K562 (cell line): ENCODE results near the gene FATE1. TPM values are rescaled to one million over a fixed set of nuclear protein-coding genes. Genes with fewer than 3 reads are reported as not detected.

Experiments
- ATAC-seq: fragments of 200-7000 bp; cut with Tn5 transposase; 3 replicates; pipeline ENCODE4 v1.9.1; 2020; ENCODE audit warnings: moderate library complexity
- BruUV-seq: library from RNA; stranded (reverse); fragments of 400-500 nt; replicated peaks from 2 replicates; lab custom pipeline; 2021; lab: Mats Ljungman, UMichigan
- CTCF ChIA-PET: fragments of 300-600 bp; formaldehyde crosslinking; extraction: SDS; loops from one replicate; lab custom pipeline; 2021; ENCODE audit warnings: low intra/inter-chr PET ratio; lab: Yijun Ruan, JAX
- POLR2A ChIA-PET: fragments of 300-600, 350-650 bp; sonication (Branson Sonifier 250); formaldehyde crosslinking; extraction: SDS; loops from one replicate; lab custom pipeline; 2021; ENCODE audit warnings: antibody characterized with exemption, inconsistent platforms; lab: Yijun Ruan, JAX
- DNase-seq, 4 experiments: peaks; one replicate each; pipeline versions ENCODE4 v3.0.0 to v3.0.0-alpha.2; 2011 to 2018; ENCODE audit warnings: low spot score in 3 of 4, mixed read lengths in 3 of 4; ENCODE audit errors: extremely low read depth in 1 of 4
- FAIRE-seq: peaks from 2 replicates; lab custom pipeline; 2011; peaks lifted over from hg19 to GRCh38; lab: Jason Lieb, UNC
- H2AFZ ChIP-seq: 2 replicates; pipeline ENCODE4 v1.6.0; 2011; ENCODE audit warnings: low read depth, low read length, control low read depth, inconsistent platforms
- H3K27ac ChIP-seq: fragments of 200-600 bp; 3 replicates; pipeline ENCODE4 v1.8.0; 2011; ENCODE audit warnings: low read depth, mild to moderate bottlenecking, control low read depth, inconsistent platforms, low read length, moderate library complexity, mixed read lengths; ENCODE audit errors: extremely low read depth
- H3K27me3 ChIP-seq, 2 experiments: fragments of 300-600 bp in 1 of 2; 2 replicates in 1 of 2; 3 replicates in 1 of 2; pipeline versions ENCODE4 v1.6.0 to v1.8.0; 2011; ENCODE audit warnings: inconsistent platforms in 2 of 2, low read length in 2 of 2, mild to moderate bottlenecking in 1 of 2, mixed read lengths in 1 of 2, moderate library complexity in 1 of 2; ENCODE audit not compliant: control insufficient read depth in 2 of 2, insufficient read depth in 2 of 2
- H3K36me3 ChIP-seq: fragments of 300-600 bp; 3 replicates; pipeline ENCODE4 v1.8.0; 2011; ENCODE audit warnings: mild to moderate bottlenecking, low read length, inconsistent platforms; ENCODE audit not compliant: control insufficient read depth, insufficient read depth
- H3K4me1 ChIP-seq, 2 experiments: fragments of 200-600 bp in 1 of 2; replicated peaks in 1 of 2; 2 replicates in 1 of 2; 3 replicates in 1 of 2; pipeline versions ENCODE4 v1.5.1 to v1.8.0; 2011; ENCODE audit warnings: inconsistent platforms in 2 of 2, low read length in 2 of 2, mild to moderate bottlenecking in 1 of 2, mixed read lengths in 1 of 2, moderate library complexity in 1 of 2; ENCODE audit not compliant: control insufficient read depth in 2 of 2, insufficient read depth in 2 of 2
- H3K4me2 ChIP-seq: 2 replicates; pipeline ENCODE4 v1.6.1; 2011; ENCODE audit warnings: low read length, control low read depth, inconsistent platforms, mixed read lengths; ENCODE audit not compliant: insufficient read depth
- H3K4me3 ChIP-seq: fragments of 200-600 bp; sonication (generic), shearing (Covaris generic); 2 replicates; pipeline ENCODE4 v1.5.1; 2016; ENCODE audit warnings: control low read depth, inconsistent platforms
- H3K79me2 ChIP-seq: fragments of 200-600 bp; 3 replicates; pipeline ENCODE4 v1.8.0; 2011; ENCODE audit warnings: low read length, inconsistent platforms; ENCODE audit not compliant: control insufficient read depth, insufficient read depth
- H3K9ac ChIP-seq, 2 experiments: 2 replicates each; pipeline versions ENCODE4 v1.6.0 to v1.6.1; 2011; ENCODE audit warnings: low read depth in 2 of 2, low read length in 2 of 2, control low read depth in 1 of 2, inconsistent platforms in 1 of 2, mild to moderate bottlenecking in 1 of 2, mixed read lengths in 1 of 2; ENCODE audit not compliant: insufficient read depth in 1 of 2
- H3K9me1 ChIP-seq: one replicate; pipeline ENCODE4 v1.6.0; 2011; ENCODE audit warnings: inconsistent platforms, mild to moderate bottlenecking, low read length, moderate library complexity; ENCODE audit not compliant: control insufficient read depth, insufficient read depth
- H3K9me3 ChIP-seq: replicated peaks from 2 replicates; pipeline ENCODE4 v1.5.1; 2011; ENCODE audit warnings: low read depth, low read length, inconsistent platforms; ENCODE audit not compliant: control insufficient read depth, insufficient read depth
- H4K20me1 ChIP-seq: replicated peaks from 2 replicates; pipeline ENCODE4 v1.6.1; 2011; ENCODE audit warnings: low read length, inconsistent platforms, mixed read lengths; ENCODE audit not compliant: control insufficient read depth, insufficient read depth
- CBX3 ChIP-seq, 2 experiments: IDR thresholded peaks; 1 replicate in 1 of 2; 2 replicates in 1 of 2; pipeline ENCODE4 v1.6.1; 2012; ENCODE audit warnings: inconsistent platforms in 2 of 2, low read length in 2 of 2, borderline replicate concordance in 1 of 2, control low read depth in 1 of 2
- CREB3L1 ChIP-seq: fragments of 450-650 bp; IDR thresholded peaks from 2 replicates; pipeline ENCODE4 v1.6.1; 2014; ENCODE audit warnings: low read depth, mild to moderate bottlenecking, moderate library complexity, borderline replicate concordance
- DLX4 ChIP-seq: fragments of 250-450 bp; sonication (Bioruptor Pico); IDR thresholded peaks from 2 replicates; pipeline ENCODE4 v1.6.1; 2021; ENCODE audit warnings: mild to moderate bottlenecking
- E2F3 ChIP-seq: fragments of 250-450 bp; sonication (Bioruptor Pico); IDR thresholded peaks from 2 replicates; pipeline ENCODE4 v1.4.0; 2020; ENCODE audit warnings: mild to moderate bottlenecking
- GTF2B ChIP-seq: IDR thresholded peaks from 2 replicates; pipeline ENCODE4 v1.6.1; 2011; ENCODE audit not compliant: insufficient read length; ENCODE audit errors: extremely low read depth
- IFI16 ChIP-seq: fragments of 250-450 bp; sonication (Bioruptor Pico); IDR thresholded peaks from 2 replicates; pipeline ENCODE4 v2.1.2; 2022; ENCODE audit warnings: mild to moderate bottlenecking, inconsistent platforms
- POLR2AphosphoS2 ChIP-seq: IDR thresholded peaks from 2 replicates; pipeline ENCODE4 v1.6.1; 2012; ENCODE audit warnings: low read length, improper control_type of control experiment
- U2AF2 ChIP-seq: fragments of 200-400 bp; formaldehyde crosslinking; optimal IDR thresholded peaks from 2 replicates; pipeline ENCODE3; 2017; ENCODE audit warnings: low read depth, mild to moderate bottlenecking, low read length
- ZNF407 ChIP-seq: fragments of 450-650 bp; IDR thresholded peaks from 2 replicates; pipeline ENCODE4 v1.6.1; 2016; ENCODE audit warnings: low read depth
- WGBS: fragments of 100-300 bp; shearing (Covaris generic); methylation state at CpG from one replicate; pipeline ENCODE4 v1.1.6; 2016; ENCODE audit warnings: low coverage, mixed read lengths; ENCODE audit not compliant: insufficient coverage; ENCODE audit errors: missing lambda C conversion rate; 5-methylcytosine and 5-hydroxymethylcytosine counted together
- in situ Hi-C: fragments of 300-500 bp; cut with MboI; formaldehyde crosslinking; loops from 4 replicates; pipeline ENCODE4 v1.15.0; 2018; ENCODE audit warnings: inconsistent platforms, mixed read lengths
- intact Hi-C: fragments of 100-400 bp; cut with micrococcal nuclease; formaldehyde crosslinking; loops from 2 replicates; pipeline ENCODE4 v1.14.2; 2022
- polyA plus RNA-seq, 8 experiments: library from polyadenylated mRNA; depleted of rRNA in 4 of 8; stranded (reverse) in 5 of 8; unstranded in 3 of 8; fragments of >200 nt; fragmentation: Nextera tagmentation in 2 of 8; fragmentation: Illumina TruSeq in 1 of 8; extraction: Ambion mirVana in 2 of 8; extraction: Trizol in 1 of 8; gene quantifications; 2 replicates each; pipeline versions ENCODE4 v1.2.1 to v1.2.3, GENCODE V29; 2011 to 2014; ENCODE audit warnings: inconsistent platforms in 1 of 8, missing spikeins in 1 of 8
- total RNA-seq, 7 experiments: library from RNA; depleted of rRNA in 6 of 7; stranded (reverse); fragments of >200 nt in 6 of 7; fragmentation: Illumina TruSeq in 2 of 7; extraction: Trizol in 2 of 7; gene quantifications; 2 replicates each; pipeline versions ENCODE4 v1.2.1 to v1.2.3, GENCODE V29; 2011 to 2021; ENCODE audit warnings: low replicate concordance in 1 of 7

Gene FATE1
- total and polyA plus RNA-seq, 9 of the 15 experiments (the other 6 are each of a cell fraction or from before 2014, with no cell fraction given): not detected

GRCh38 chrX:151727346-151727745 lies 11.5 kb downstream of the FATE1 start:
- intact Hi-C loops: no loop called here
- no peak overlapping the region for H3K9ac ChIP-seq
- H3K4me2 ChIP-seq: no peak overlapping the region
- no peaks in the 10 kb centered on the region for H4K20me1 ChIP-seq
- H3K9me1 ChIP-seq: no peaks in the 10 kb centered on the region
- DNase-seq (no peak), FAIRE-seq (no peak), ATAC-seq (no peak)
- CTCF ChIA-PET: no interaction called here
- no peak for TF ChIP-seq GTF2B
- no peak for TF ChIP-seq CBX3 (IDR thresholded peaks at IDR 0.05; ENCODE audit: borderline replicate concordance in 1 of 2, low read length in 2 of 2)
- TF ChIP-seq E2F3 (CRISPR knock-in tag): no peak
- no peak for TF ChIP-seq POLR2AphosphoS2
- TF ChIP-seq CREB3L1: no peak
- no peak for TF ChIP-seq ZNF407
- no peak for TF ChIP-seq U2AF2
- no peak for TF ChIP-seq IFI16
- TF ChIP-seq DLX4 (CRISPR knock-in tag): no peak
- no peaks in the 10 kb centered on the region for H3K79me2 ChIP-seq
- no TSS peak for BruUV-seq
- WGBS: no CpG with 5 or more reads among the region's 4 CpGs
- no peaks in the 10 kb centered on the region for H3K36me3 ChIP-seq
- peaks cover 0 to 17% of the 10 kb centered on the region in 2 experiments; a peak in 2 of 5 replicates for H3K27me3 ChIP-seq
- no peak overlapping the region for H2AFZ ChIP-seq
- in situ Hi-C loops: no loop called here
- no peak overlapping the region for H3K4me3 ChIP-seq
- POLR2A ChIA-PET: interaction anchor here (0.8 to 1.5 kb wide), 3 partner anchors 9 to 18 kb away, joined by 3 to 4 read pairs (median 4); no protein-coding TSS in a partner anchor
- H3K9me3 ChIP-seq: no peaks in the 10 kb centered on the region
- H3K4me1 ChIP-seq: peaks cover 0 to 5% of the 10 kb centered on the region in 2 experiments; a peak in 2 of 5 replicates
- H3K27ac ChIP-seq: no peak overlapping the region
